Subcutaneous abdominal adipose tissue (tissue), 5 donors: Measurements from ENCODE around the gene IL22RA1.

ENCODE experiments used
- H3K27ac ChIP-seq: one replicate; pipeline ENCODE4 v1.7.0; 2013; ENCODE audit warnings: low read depth, mild to moderate bottlenecking, inconsistent platforms, low read length, moderate library complexity
- H3K27me3 ChIP-seq, 5 donors: one replicate each; pipeline ENCODE4 v1.7.0; 2013; ENCODE audit warnings: low read length in 5 of 5, inconsistent platforms in 1 of 5; ENCODE audit not compliant: control insufficient read depth in 5 of 5, insufficient read depth in 4 of 5
- H3K36me3 ChIP-seq, 5 donors: one replicate each; pipeline ENCODE4 v1.7.0; 2013; ENCODE audit warnings: low read length in 5 of 5; ENCODE audit not compliant: control insufficient read depth in 5 of 5, insufficient read depth in 5 of 5
- H3K4me1 ChIP-seq, 5 donors: one replicate each; pipeline ENCODE4 v1.7.0; 2013; ENCODE audit warnings: low read length in 5 of 5, mild to moderate bottlenecking in 3 of 5, moderate library complexity in 1 of 5; ENCODE audit not compliant: control insufficient read depth in 5 of 5, insufficient read depth in 5 of 5
- H3K4me3 ChIP-seq, 5 donors: one replicate each; pipeline ENCODE4 v1.7.0; 2013; ENCODE audit warnings: low read length in 5 of 5, low read depth in 1 of 5
- H3K9ac ChIP-seq, 5 donors: one replicate each; pipeline ENCODE4 v1.7.0; 2013; ENCODE audit warnings: low read length in 5 of 5, mild to moderate bottlenecking in 4 of 5, moderate library complexity in 3 of 5
- H3K9me3 ChIP-seq, 5 donors: one replicate each; pipeline ENCODE4 v1.7.0; 2013; ENCODE audit warnings: low read length in 5 of 5; ENCODE audit not compliant: control insufficient read depth in 5 of 5
- donor health status: healthy.
- donor health status: healthy.
- donor health status: healthy.
- donor health status: healthy.
- donor health status: healthy.

Gene IL22RA1

GRCh38 chr1:24126018-24126671, 16.8 kb downstream of the IL22RA1 start:
- Histone ChIP-seq H3K9ac (peak overlapping the region in 1 of 5 donors; percentile 24), H3K9me3 (peaks cover 3 to 14% (median 8%) of the 10 kb centered on the region in 5 donors), H3K4me3 (no peak overlapping the region), H3K27ac (no peak overlapping the region), H3K36me3 (no peaks in the 10 kb centered on the region), H3K4me1 (peaks cover 0 to 5% (median 3%) of the 10 kb centered on the region in 5 donors), H3K27me3 (no peaks in the 10 kb centered on the region)

GRCh38 chr1:24125456-24125855, 17.5 kb downstream of the IL22RA1 start:
- Histone ChIP-seq H3K9me3 (peaks cover 3 to 8% (median 6%) of the 10 kb centered on the region in 5 donors), H3K27ac (no peak overlapping the region), H3K4me1 (peaks cover 0 to 11% (median 10%) of the 10 kb centered on the region in 5 donors), H3K27me3 (no peaks in the 10 kb centered on the region), H3K36me3 (no peaks in the 10 kb centered on the region), H3K9ac (no peak overlapping the region), H3K4me3 (no peak overlapping the region)

GRCh38 chr1:24124980-24125379, 18.0 kb downstream of the IL22RA1 start:
- peaks cover 4 to 16% (median 15%) of the 10 kb centered on the region in 5 donors for H3K4me1 ChIP-seq
- no peaks in the 10 kb centered on the region for H3K27me3 ChIP-seq
- H3K9me3 ChIP-seq = peaks cover 0 to 4% (median 1%) of the 10 kb centered on the region in 5 donors
- H3K9ac ChIP-seq = no peak overlapping the region
- no peaks in the 10 kb centered on the region for H3K36me3 ChIP-seq
- H3K4me3 ChIP-seq = no peak overlapping the region
- no peak overlapping the region for H3K27ac ChIP-seq

DNA sequence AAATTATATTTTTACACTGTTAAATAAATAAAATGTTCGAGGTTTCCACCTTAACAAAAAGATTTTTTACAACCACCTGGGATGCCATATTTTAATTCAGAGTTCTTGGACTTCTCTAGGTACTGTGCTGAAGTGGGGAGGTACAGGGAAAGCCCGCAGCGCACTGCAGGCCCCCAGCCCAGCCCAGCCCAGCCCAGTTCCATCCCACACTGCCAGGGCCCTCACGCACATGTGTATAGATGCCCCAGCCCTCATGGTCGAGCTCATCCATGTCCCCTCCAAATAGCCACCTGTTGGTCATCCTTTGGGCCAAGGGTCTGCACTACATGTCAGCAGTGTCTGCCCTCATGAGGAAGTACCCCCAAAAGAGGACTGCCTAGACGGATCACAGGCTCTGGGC, 19.3 kb downstream of the IL22RA1 start:
- no peaks in the 10 kb centered on the region for H3K9me3 ChIP-seq
- no peak overlapping the region for H3K9ac ChIP-seq
- peaks cover 7 to 23% (median 20%) of the 10 kb centered on the region in 5 donors for H3K4me1 ChIP-seq
- no peaks in the 10 kb centered on the region for H3K27me3 ChIP-seq
- no peak overlapping the region for H3K4me3 ChIP-seq
- H3K36me3 ChIP-seq = no peaks in the 10 kb centered on the region
- H3K27ac ChIP-seq = no peak overlapping the region

DNA sequence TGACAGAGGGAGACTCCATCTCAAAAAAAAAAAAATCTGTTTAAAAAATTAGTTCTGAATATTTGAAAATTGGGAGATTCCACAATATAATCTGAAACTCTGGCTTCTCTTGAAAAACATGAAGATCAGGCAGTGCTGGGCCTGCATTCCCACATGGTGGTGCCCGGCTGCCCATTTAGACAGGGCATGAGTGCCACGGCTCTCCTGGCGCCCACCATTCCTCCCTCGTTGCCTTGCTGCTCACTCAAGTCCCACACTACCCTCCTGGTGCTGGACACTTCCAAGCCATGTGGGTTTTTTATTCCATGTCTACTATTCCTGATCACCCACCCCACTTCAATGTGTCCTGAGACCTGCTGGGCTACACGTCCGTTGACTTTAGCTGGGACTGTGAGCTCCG, 20.2 kb downstream of the IL22RA1 start:
- Histone ChIP-seq H3K27me3 (peaks cover 0 to under 1% (median 0%) of the 10 kb centered on the region in 5 donors), H3K9me3 (no peaks in the 10 kb centered on the region), H3K36me3 (no peaks in the 10 kb centered on the region), H3K4me1 (peaks cover 7 to 23% (median 20%) of the 10 kb centered on the region in 5 donors), H3K9ac (no peak overlapping the region), H3K4me3 (no peak overlapping the region), H3K27ac (no peak overlapping the region)

GRCh38 chr1:24121406-24121805, 21.5 kb downstream of the IL22RA1 start:
- H3K4me1 ChIP-seq = peaks cover 7 to 23% (median 20%) of the 10 kb centered on the region in 5 donors
- H3K27ac ChIP-seq = no peak overlapping the region
- no peak overlapping the region for H3K4me3 ChIP-seq
- H3K9ac ChIP-seq = no peak overlapping the region
- H3K9me3 ChIP-seq = no peaks in the 10 kb centered on the region
- peaks cover 0 to 4% (median 1%) of the 10 kb centered on the region in 5 donors for H3K27me3 ChIP-seq
- H3K36me3 ChIP-seq = no peaks in the 10 kb centered on the region

DNA sequence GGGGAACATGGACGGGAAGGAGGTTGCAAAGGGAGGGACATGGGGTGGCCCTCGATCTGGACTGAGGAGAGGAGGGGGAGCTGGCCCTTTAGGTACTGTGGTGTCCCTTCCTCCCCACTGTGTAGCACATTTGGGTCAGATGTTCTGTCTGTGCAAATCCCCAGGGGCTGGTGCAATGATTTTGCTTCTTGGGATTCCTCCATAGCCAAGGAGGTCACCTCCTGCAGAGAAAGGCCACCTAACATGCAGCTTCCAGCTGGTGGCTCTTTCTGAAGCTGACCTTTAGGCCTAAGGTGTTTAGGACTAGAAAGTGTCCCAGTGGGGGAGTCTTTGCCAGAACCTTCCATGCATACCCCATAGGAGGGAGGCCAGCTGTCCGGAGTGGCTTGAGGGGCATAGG, 22.0 kb downstream of the IL22RA1 start:
- H3K4me1 ChIP-seq = peaks cover 7 to 21% (median 20%) of the 10 kb centered on the region in 5 donors
- H3K9ac ChIP-seq = no peak overlapping the region
- H3K27ac ChIP-seq = no peak overlapping the region
- H3K36me3 ChIP-seq = no peaks in the 10 kb centered on the region
- H3K9me3 ChIP-seq = no peaks in the 10 kb centered on the region
- H3K4me3 ChIP-seq = no peak overlapping the region
- peaks cover 0 to 8% (median 2%) of the 10 kb centered on the region in 5 donors for H3K27me3 ChIP-seq

DNA sequence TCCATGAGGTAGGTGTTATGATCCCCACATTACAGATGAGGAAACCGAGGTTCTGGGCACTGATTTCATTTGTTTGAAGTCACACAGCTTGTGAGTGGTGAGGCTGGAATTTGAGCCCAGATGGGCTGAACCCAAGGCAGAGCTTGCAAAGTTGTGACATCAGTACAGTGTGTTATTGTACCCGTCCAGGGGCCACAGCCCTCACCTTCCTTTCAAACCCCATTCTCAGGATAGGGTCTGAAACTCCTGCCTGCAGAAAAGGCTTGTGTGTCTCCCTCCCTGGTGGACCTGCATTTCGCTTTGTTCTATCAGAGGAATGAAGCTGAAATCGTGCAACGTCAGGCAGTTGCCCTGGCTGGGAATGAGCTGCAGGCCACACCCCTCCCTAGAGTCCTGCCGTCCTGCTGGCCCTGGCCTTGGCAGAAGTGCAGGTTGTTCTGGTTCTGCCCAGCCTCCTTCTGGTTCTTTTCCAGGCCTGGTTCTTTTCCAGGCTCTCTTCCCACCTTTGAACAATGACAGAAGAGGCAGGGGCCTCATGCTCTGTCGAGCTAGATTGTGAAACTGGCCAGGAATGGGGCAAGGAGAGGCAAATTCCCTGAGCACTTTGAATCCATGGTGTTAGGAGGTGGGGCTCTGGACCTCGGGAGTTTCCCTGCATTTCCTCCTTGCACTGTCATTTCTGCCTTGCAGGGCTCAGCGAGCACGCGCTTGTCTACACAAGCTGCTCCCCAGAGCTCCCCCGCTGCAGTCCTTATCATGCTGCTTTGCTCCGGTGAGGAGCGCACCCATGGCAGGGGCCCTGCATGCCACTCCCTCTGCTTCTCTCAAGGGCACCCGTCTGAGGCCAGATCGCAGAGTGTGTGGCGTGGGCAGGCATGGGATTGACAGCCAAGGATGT, 22.8 kb downstream of the IL22RA1 start:
- H3K36me3 ChIP-seq = no peaks in the 10 kb centered on the region
- H3K4me1 ChIP-seq = peaks cover 7 to 19% (median 18%) of the 10 kb centered on the region in 5 donors
- H3K27me3 ChIP-seq = peaks cover 0 to 8% (median 4%) of the 10 kb centered on the region in 5 donors
- no peak overlapping the region for H3K9ac ChIP-seq
- peak overlapping the region in 4 of 5 donors; percentile 1 to 28 (median 17) for H3K4me3 ChIP-seq
- H3K27ac ChIP-seq = no peak overlapping the region
- no peaks in the 10 kb centered on the region for H3K9me3 ChIP-seq

- Histone ChIP-seq H3K9ac (no peak overlapping the region), H3K9me3 (no peaks in the 10 kb centered on the region), H3K27ac (no peak overlapping the region), H3K4me1 (peaks cover 7 to 19% (median 18%) of the 10 kb centered on the region in 5 donors), H3K36me3 (no peaks in the 10 kb centered on the region), H3K4me3 (no peak overlapping the region), H3K27me3 (peaks cover 0 to 13% (median 4%) of the 10 kb centered on the region in 5 donors)
These were observed 23.5 kb downstream of the IL22RA1 start for GRCh38 chr1:24119489-24119858.
